Measurements from ENCODE around the gene ZMYND19.

ZMYND19 gene

GRCh38 chr9:137592767-137593166 is 2.5 kb upstream of the ZMYND19 start:
- TF ChIP-seq CTCF (IDR thresholded peaks at IDR 0.05; ENCODE audit: extremely low read depth, missing control alignments), result no peak
- no peak for DNase-seq (ENCODE audit: low spot score)

- no peak for DNase-seq (ENCODE audit: low spot score)
- TF ChIP-seq CTCF (IDR thresholded peaks at IDR 0.05; ENCODE audit: extremely low read depth, missing control alignments), result no peak
Measured at GRCh38 chr9:137590123-137590468, 216 bp downstream of the ZMYND19 start.

- peak; percentile 36 for DNase-seq (ENCODE audit: low spot score)
- no peak for TF ChIP-seq CTCF (IDR thresholded peaks at IDR 0.05; ENCODE audit: extremely low read depth, missing control alignments)
Measured at GRCh38 chr9:137589441-137590122, 730 bp downstream of the ZMYND19 start.

- no peak for DNase-seq (ENCODE audit: low spot score)
- TF ChIP-seq CTCF (IDR thresholded peaks at IDR 0.05; ENCODE audit: extremely low read depth, missing control alignments), result no peak
Measured at GRCh38 chr9:137588891-137589290, 1.4 kb downstream of the ZMYND19 start.

- TF ChIP-seq CTCF (IDR thresholded peaks at IDR 0.05; ENCODE audit: extremely low read depth, missing control alignments), result no peak
- DNase-seq (ENCODE audit: low spot score), result no peak
Measured at GRCh38 chr9:137588311-137588710, 2.0 kb downstream of the ZMYND19 start.

GRCh38 chr9:137586854-137587253 is 3.5 kb downstream of the ZMYND19 start:
- no peak for DNase-seq (ENCODE audit: low spot score)
- TF ChIP-seq CTCF (IDR thresholded peaks at IDR 0.05; ENCODE audit: extremely low read depth, missing control alignments), result no peak

- DNase-seq (ENCODE audit: low spot score), result no peak
Measured at GRCh38 chr9:137583957-137584356, 6.4 kb downstream of the ZMYND19 start.

More at GRCh38 chr9:137583957-137584356, 6.4 kb downstream of the ZMYND19 start:
- TF ChIP-seq CTCF (IDR thresholded peaks at IDR 0.05; ENCODE audit: extremely low read depth, missing control alignments), result no peak
